Liver (tissue), 4 donors: ENCODE data around the gene ARSJ. TPM values are rescaled to one million over a fixed set of nuclear protein-coding genes. Genes with fewer than 3 reads are reported as not detected.

Experiments
- polyA plus RNA-seq, 2 donors: library from polyadenylated mRNA; stranded (reverse) in 1 of 2; unstranded in 1 of 2; fragments of 200-250 nt in 1 of 2; fragments of >200 nt in 1 of 2; fragmentation: Nextera tagmentation in 1 of 2; extraction: Ambion mirVana in 1 of 2; gene quantifications; one replicate each; pipeline versions ENCODE4 v1.2.1 to v1.2.3, GENCODE V29; 2013 to 2015
- total RNA-seq, 2 donors: library from RNA; depleted of rRNA; stranded (reverse); fragments of >200 nt; gene quantifications; one replicate each; pipeline ENCODE4 v1.2.3, GENCODE V29; 2014
- donor health status: healthy.
- donor health status: healthy.
- donor health status: healthy.

ARSJ gene
- total and polyA plus RNA-seq, 4 donors: 0.56 to 1.8 (median 0.95) TPM

Other genes with a start within 250 kb of the ARSJ start
- 10 to 100 TPM; 30.0 to 31.0 TPM for gene CAMK2D, start 217.9 kb downstream of the ARSJ start, total RNA-seq
- gene CAMK2D, start 217.9 kb downstream of the ARSJ start, polyA plus RNA-seq: 10 to 100 TPM; 10.1 to 21.1 TPM